ENCODE results near the gene XPO6.

The XPO6 gene

GRCh38 chr16:28167221-28167620, 44.5 kb downstream of the XPO6 start:
- H3K4me1 ChIP-seq (ENCODE audit: insufficient read depth, low read length) = no peaks in the 10 kb centered on the region
- no peaks in the 10 kb centered on the region for H3K9me3 ChIP-seq (ENCODE audit: insufficient read depth, low read depth, low read length)
- H3K9ac ChIP-seq (ENCODE audit: low read depth, low read length) = no peak overlapping the region
- 96% methylated on average over 7 of the region's 7 CpGs for WGBS
- H3K27me3 ChIP-seq (ENCODE audit: insufficient read depth, low read length) = no peaks in the 10 kb centered on the region
- peaks cover 85% of the 10 kb centered on the region for H3K36me3 ChIP-seq (ENCODE audit: insufficient read depth, low read length)
- H3K4me3 ChIP-seq (ENCODE audit: low read length) = no peak overlapping the region
- no peak overlapping the region for H3K27ac ChIP-seq (ENCODE audit: low read depth, low read length)

DNA sequence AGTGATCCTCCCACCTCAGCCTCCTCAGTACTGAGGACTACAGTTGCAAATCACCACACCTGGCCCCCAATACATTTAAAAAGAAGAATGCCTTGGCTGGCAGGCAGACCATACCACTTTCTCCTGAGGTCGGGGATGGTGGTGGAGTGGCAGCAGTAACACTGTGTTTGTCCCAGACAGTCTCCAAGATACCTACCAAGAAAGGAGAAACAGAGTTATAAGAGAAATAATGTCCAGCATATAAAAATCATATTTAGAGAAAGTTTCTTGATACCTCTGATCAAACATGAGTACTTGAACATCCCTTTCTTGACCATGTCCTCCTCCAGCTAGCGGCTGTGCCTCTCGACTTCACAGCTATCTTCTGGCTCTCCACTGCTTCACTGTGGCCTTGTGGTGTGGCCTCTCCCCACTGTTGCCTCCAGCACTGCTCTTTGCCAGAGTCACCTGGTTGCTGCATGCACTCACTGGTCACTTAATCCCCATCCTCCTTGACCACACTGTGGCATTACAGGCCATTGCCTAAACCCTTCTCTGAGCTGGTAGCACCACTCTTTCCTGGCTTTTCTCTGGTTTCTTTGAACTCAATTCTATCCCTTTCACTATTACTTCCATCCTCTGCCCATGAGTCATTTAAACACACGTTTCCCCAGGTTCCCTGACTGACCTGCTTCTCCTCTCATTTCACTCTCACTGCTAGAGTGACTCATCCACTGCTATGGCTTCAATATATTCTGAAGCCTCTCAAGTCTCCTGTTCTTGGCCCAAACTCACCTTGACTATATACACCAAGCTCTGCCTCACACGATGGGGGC, 45.2 kb downstream of the XPO6 start:
- H3K9ac ChIP-seq (ENCODE audit: low read depth, low read length) = no peak overlapping the region
- H3K9me3 ChIP-seq (ENCODE audit: insufficient read depth, low read depth, low read length) = no peaks in the 10 kb centered on the region
- 88% methylated on average over 5 of the region's 5 CpGs for WGBS
- H3K36me3 ChIP-seq (ENCODE audit: insufficient read depth, low read length) = peaks cover 83% of the 10 kb centered on the region
- H3K4me3 ChIP-seq (ENCODE audit: low read length) = no peak overlapping the region
- no peaks in the 10 kb centered on the region for H3K27me3 ChIP-seq (ENCODE audit: insufficient read depth, low read length)
- no peak overlapping the region for H3K27ac ChIP-seq (ENCODE audit: low read depth, low read length)
- peaks cover under 1% of the 10 kb centered on the region; the same call in 1 of the 2 replicates for H3K4me1 ChIP-seq (ENCODE audit: insufficient read depth, low read length)

DNA sequence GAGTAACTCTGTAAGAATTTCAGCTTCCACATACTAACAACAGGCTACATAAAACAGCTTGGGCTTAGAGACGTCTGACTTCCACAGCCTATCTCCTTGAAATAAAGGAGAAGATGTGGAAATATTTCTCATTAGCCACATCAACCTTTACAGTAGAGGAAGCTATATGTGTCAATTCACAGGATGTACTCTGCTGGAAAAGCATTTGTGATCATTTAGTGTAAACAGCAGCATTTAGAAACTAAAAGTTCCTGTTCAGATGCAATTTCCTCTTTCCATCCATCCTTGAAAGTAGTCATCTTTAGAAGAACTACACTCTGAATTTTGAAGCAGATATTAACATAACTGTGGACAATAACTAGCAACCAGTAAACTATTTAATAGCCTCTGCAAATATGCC, 46.2 kb downstream of the XPO6 start:
- H3K27ac ChIP-seq (ENCODE audit: low read depth, low read length) = no peak overlapping the region
- peaks cover 5% of the 10 kb centered on the region; the same call in 1 of the 2 replicates for H3K4me1 ChIP-seq (ENCODE audit: insufficient read depth, low read length)
- no peak overlapping the region for H3K4me3 ChIP-seq (ENCODE audit: low read length)
- peaks cover 84% of the 10 kb centered on the region for H3K36me3 ChIP-seq (ENCODE audit: insufficient read depth, low read length)
- H3K27me3 ChIP-seq (ENCODE audit: insufficient read depth, low read length) = no peaks in the 10 kb centered on the region
- H3K9me3 ChIP-seq (ENCODE audit: insufficient read depth, low read depth, low read length) = no peaks in the 10 kb centered on the region
- H3K9ac ChIP-seq (ENCODE audit: low read depth, low read length) = no peak overlapping the region
- WGBS = no CpG with 5 or more reads among the region's 1 CpG

DNA sequence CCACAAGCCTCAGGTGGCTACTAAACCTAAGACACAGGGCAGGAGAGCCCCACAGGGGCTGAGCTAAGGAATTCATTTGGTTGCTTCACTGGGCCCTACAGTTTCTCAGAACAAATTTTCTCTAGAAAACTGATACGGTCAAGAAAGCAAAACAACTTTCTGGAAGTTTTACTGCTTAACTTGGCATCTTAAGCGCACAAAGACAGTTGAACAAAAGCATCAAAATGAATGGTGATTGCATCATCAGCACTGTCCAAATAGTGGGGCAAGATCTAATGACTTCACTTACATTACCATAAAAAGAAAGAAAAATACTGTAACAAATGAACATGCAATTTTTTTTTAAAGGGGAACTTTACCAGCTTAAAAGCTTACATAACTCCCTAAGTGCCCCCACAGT, 47.6 kb downstream of the XPO6 start:
- peaks cover 69% of the 10 kb centered on the region for H3K36me3 ChIP-seq (ENCODE audit: insufficient read depth, low read length)
- no peak overlapping the region for H3K4me3 ChIP-seq (ENCODE audit: low read length)
- WGBS = 91% methylated on average over 2 of the region's 2 CpGs
- H3K27ac ChIP-seq (ENCODE audit: low read depth, low read length) = peak overlapping the region; percentile 21; the same call in 1 of the 2 replicates
- no peaks in the 10 kb centered on the region for H3K27me3 ChIP-seq (ENCODE audit: insufficient read depth, low read length)
- H3K9ac ChIP-seq (ENCODE audit: low read depth, low read length) = no peak overlapping the region
- no peaks in the 10 kb centered on the region for H3K9me3 ChIP-seq (ENCODE audit: insufficient read depth, low read depth, low read length)
- H3K4me1 ChIP-seq (ENCODE audit: insufficient read depth, low read length) = peaks cover 5% of the 10 kb centered on the region; the same call in 1 of the 2 replicates

DNA sequence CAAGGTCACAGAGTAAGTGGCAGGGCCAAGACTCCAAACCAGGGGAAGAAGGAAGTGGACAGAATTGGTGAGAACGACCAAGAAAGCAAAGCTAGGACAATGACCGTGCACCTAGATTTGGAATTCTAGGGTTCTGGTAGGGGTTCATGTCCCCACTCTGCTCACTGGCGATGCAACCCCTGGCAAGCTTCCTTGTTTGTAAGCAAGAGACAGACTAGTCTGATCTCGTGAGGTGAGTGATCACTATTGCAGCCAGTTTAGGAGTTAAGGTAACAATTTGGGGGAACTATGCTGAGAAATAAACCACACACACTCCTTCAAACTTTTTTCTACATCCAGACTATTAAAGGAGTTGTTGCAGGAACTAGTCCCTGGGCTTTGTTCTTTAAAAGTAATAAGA, 48.1 kb downstream of the XPO6 start:
- WGBS = 85% methylated on average over 4 of the region's 4 CpGs

DNA sequence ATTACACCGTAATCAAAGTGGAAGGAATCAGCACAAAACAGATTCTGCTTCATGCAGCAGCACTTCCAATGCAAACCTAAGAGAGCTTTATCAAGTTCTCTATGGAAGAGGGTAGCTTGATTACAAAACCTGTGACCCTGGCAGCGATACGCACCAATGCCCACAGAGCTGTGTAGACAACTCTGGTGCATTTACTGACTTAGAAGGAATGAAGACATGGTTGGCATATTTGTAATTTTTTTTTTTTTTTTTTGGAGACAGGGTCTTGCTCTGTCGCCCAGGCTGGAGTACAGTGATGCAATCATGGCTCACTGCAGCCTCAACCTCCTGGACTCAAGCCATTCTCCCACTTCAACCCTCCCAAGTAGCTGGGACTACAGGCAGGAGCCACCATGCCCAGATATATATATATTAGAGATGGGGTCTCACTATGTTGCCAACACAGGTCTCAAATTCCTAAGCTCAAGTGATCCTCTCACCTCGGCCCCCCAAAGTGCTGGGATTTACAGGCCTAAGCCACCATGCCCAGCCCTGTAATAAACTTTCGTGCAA, 49.4 kb downstream of the XPO6 start:
- WGBS = 93% methylated on average over 6 of the region's 6 CpGs
- Histone ChIP-seq H3K36me3 (ENCODE audit: insufficient read depth, low read length) (peaks cover 65% of the 10 kb centered on the region), H3K4me1 (ENCODE audit: insufficient read depth, low read length) (peaks cover 5% of the 10 kb centered on the region; the same call in 1 of the 2 replicates), H3K9ac (ENCODE audit: low read depth, low read length) (no peak overlapping the region), H3K27ac (ENCODE audit: low read depth, low read length) (no peak overlapping the region), H3K9me3 (ENCODE audit: insufficient read depth, low read depth, low read length) (no peaks in the 10 kb centered on the region), H3K4me3 (ENCODE audit: low read length) (no peak overlapping the region), H3K27me3 (ENCODE audit: insufficient read depth, low read length) (no peaks in the 10 kb centered on the region)

More for the DNA sequence above, 48.1 kb downstream of the XPO6 start:
- Histone ChIP-seq H3K27ac (ENCODE audit: low read depth, low read length) (peak overlapping the region; percentile 21; the same call in 1 of the 2 replicates), H3K9me3 (ENCODE audit: insufficient read depth, low read depth, low read length) (no peaks in the 10 kb centered on the region), H3K4me1 (ENCODE audit: insufficient read depth, low read length) (peaks cover 5% of the 10 kb centered on the region; the same call in 1 of the 2 replicates), H3K36me3 (ENCODE audit: insufficient read depth, low read length) (peaks cover 65% of the 10 kb centered on the region), H3K9ac (ENCODE audit: low read depth, low read length) (no peak overlapping the region), H3K4me3 (ENCODE audit: low read length) (no peak overlapping the region), H3K27me3 (ENCODE audit: insufficient read depth, low read length) (no peaks in the 10 kb centered on the region)

DNA sequence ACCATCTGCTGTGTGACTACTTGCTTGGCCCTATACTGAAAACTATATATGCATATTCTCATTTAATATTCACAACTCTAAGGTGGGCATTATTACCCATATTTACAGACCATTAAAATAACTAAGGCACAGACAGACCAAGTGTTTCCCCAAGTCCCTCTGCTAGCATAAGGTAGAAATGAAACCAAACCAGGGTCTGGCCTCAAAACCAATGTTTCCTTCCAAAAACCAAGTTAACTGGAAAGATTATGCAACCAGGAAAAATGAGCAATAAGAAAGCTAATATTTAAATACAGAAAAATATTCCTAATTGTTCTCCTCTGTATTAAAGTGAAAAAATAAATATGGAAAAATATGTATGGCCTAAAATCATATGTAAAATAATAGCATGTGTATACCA, 50.1 kb downstream of the XPO6 start:
- Histone ChIP-seq H3K36me3 (ENCODE audit: insufficient read depth, low read length) (peaks cover 61% of the 10 kb centered on the region), H3K27me3 (ENCODE audit: insufficient read depth, low read length) (no peaks in the 10 kb centered on the region), H3K9me3 (ENCODE audit: insufficient read depth, low read depth, low read length) (no peaks in the 10 kb centered on the region), H3K27ac (ENCODE audit: low read depth, low read length) (no peak overlapping the region), H3K9ac (ENCODE audit: low read depth, low read length) (no peak overlapping the region), H3K4me1 (ENCODE audit: insufficient read depth, low read length) (peaks cover 5% of the 10 kb centered on the region; the same call in 1 of the 2 replicates), H3K4me3 (ENCODE audit: low read length) (no peak overlapping the region)

GRCh38 chr16:28158136-28158535, 53.6 kb downstream of the XPO6 start:
- peaks cover 62% of the 10 kb centered on the region for H3K36me3 ChIP-seq (ENCODE audit: insufficient read depth, low read length)

GRCh38 chr16:28156056-28156680, 55.6 kb downstream of the XPO6 start:
- Histone ChIP-seq H3K27ac (ENCODE audit: low read depth, low read length) (no peak overlapping the region), H3K9ac (ENCODE audit: low read depth, low read length) (no peak overlapping the region), H3K36me3 (ENCODE audit: insufficient read depth, low read length) (peaks cover 70% of the 10 kb centered on the region), H3K9me3 (ENCODE audit: insufficient read depth, low read depth, low read length) (no peaks in the 10 kb centered on the region), H3K4me1 (ENCODE audit: insufficient read depth, low read length) (no peaks in the 10 kb centered on the region; the same call in 1 of the 2 replicates), H3K4me3 (ENCODE audit: low read length) (no peak overlapping the region), H3K27me3 (ENCODE audit: insufficient read depth, low read length) (no peaks in the 10 kb centered on the region)
- 96% methylated on average over 10 of the region's 10 CpGs for WGBS

More at GRCh38 chr16:28158136-28158535, 53.6 kb downstream of the XPO6 start:
- Histone ChIP-seq H3K9ac (ENCODE audit: low read depth, low read length) (no peak overlapping the region), H3K4me1 (ENCODE audit: insufficient read depth, low read length) (peaks cover 5% of the 10 kb centered on the region; the same call in 1 of the 2 replicates), H3K27me3 (ENCODE audit: insufficient read depth, low read length) (no peaks in the 10 kb centered on the region), H3K4me3 (ENCODE audit: low read length) (no peak overlapping the region), H3K27ac (ENCODE audit: low read depth, low read length) (no peak overlapping the region), H3K9me3 (ENCODE audit: insufficient read depth, low read depth, low read length) (no peaks in the 10 kb centered on the region)
- 83% methylated on average over 1 of the region's 1 CpG for WGBS

DNA sequence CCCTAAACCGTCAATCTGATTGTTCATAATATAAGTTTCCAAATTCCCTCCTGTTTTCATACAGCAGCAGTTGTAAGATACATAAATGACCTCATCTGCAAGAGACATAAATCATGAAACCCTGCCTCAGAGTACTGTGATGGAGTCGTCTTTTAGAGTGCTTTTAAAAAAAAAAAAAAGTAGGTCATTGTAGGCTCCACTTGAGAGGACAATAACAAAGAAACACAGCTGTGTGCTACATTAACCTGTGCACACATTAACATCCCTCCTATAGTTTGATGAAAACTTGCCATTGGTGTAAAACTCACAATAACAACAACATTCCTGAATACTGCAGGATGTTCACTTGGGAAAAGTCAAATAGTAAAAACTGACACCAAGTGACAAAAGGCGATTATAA, 56.5 kb downstream of the XPO6 start:
- Histone ChIP-seq H3K4me3 (ENCODE audit: low read length) (no peak overlapping the region), H3K36me3 (ENCODE audit: insufficient read depth, low read length) (peaks cover 79% of the 10 kb centered on the region), H3K9ac (ENCODE audit: low read depth, low read length) (no peak overlapping the region), H3K27ac (ENCODE audit: low read depth, low read length) (no peak overlapping the region), H3K27me3 (ENCODE audit: insufficient read depth, low read length) (no peaks in the 10 kb centered on the region), H3K9me3 (ENCODE audit: insufficient read depth, low read depth, low read length) (no peaks in the 10 kb centered on the region), H3K4me1 (ENCODE audit: insufficient read depth, low read length) (no peaks in the 10 kb centered on the region)
- whole genome bisulfite sequencing = 92% methylated on average over 3 of the region's 3 CpGs

GRCh38 chr16:28151180-28151579, 60.6 kb downstream of the XPO6 start:
- Histone ChIP-seq H3K9me3 (ENCODE audit: insufficient read depth, low read depth, low read length) (no peaks in the 10 kb centered on the region), H3K27me3 (ENCODE audit: insufficient read depth, low read length) (no peaks in the 10 kb centered on the region), H3K4me3 (ENCODE audit: low read length) (no peak overlapping the region), H3K27ac (ENCODE audit: low read depth, low read length) (no peak overlapping the region), H3K36me3 (ENCODE audit: insufficient read depth, low read length) (peaks cover 99% of the 10 kb centered on the region), H3K9ac (ENCODE audit: low read depth, low read length) (no peak overlapping the region), H3K4me1 (ENCODE audit: insufficient read depth, low read length) (no peaks in the 10 kb centered on the region)
- 94% methylated on average over 7 of the region's 7 CpGs for WGBS
